ENCODE data around the gene FCHO1.

The FCHO1 gene

DNA sequence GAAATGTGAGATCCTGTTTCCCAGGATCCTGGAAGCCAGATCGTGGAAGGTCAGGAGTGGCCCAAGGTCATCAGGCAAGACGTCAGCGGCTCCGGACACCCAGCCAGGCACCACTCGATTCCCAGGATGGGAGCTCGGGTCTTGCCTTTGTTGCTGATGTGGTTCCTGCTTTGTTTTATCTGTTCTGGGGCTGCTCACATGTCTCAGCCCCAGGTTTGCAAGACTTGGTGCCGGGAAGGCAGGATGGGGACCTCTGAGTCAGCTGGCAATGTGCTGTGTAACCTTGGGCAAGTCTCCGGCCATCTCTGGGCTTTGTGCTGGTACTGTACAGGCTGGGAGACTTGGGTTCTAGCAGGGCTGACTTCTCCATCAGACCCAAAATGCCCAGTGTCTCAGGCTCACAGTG, 1.4 kb upstream of the FCHO1 start:
- no peak overlapping the region for H3K27ac ChIP-seq
- TF ChIP-seq, protein P1, sequence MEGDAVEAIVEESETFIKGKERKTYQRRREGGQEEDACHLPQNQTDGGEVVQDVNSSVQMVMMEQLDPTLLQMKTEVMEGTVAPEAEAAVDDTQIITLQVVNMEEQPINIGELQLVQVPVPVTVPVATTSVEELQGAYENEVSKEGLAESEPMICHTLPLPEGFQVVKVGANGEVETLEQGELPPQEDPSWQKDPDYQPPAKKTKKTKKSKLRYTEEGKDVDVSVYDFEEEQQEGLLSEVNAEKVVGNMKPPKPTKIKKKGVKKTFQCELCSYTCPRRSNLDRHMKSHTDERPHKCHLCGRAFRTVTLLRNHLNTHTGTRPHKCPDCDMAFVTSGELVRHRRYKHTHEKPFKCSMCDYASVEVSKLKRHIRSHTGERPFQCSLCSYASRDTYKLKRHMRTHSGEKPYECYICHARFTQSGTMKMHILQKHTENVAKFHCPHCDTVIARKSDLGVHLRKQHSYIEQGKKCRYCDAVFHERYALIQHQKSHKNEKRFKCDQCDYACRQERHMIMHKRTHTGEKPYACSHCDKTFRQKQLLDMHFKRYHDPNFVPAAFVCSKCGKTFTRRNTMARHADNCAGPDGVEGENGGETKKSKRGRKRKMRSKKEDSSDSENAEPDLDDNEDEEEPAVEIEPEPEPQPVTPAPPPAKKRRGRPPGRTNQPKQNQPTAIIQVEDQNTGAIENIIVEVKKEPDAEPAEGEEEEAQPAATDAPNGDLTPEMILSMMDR (conservative IDR thresholded peaks at IDR 0.05), result no peak

DNA sequence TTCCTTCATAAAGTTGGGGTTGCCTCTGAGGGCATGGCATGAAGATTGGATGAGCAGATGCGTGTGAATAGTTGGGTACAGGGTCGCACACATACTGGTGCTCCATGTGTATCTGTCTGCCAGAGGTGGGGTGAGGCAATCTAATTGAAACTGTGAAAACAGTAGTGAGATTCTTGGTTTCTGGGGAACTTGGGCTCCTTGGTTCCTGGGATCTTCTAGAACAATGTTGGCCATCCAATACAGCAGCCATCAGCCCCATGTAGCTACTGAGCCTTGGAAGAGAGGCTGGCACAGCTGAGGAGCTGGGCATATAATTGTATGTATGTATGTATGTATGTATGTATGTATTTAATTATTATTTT, 616 bp downstream of the FCHO1 start:
- no peak overlapping the region for H3K27ac ChIP-seq
- TF ChIP-seq, protein P1 (conservative IDR thresholded peaks at IDR 0.05), result no peak

DNA sequence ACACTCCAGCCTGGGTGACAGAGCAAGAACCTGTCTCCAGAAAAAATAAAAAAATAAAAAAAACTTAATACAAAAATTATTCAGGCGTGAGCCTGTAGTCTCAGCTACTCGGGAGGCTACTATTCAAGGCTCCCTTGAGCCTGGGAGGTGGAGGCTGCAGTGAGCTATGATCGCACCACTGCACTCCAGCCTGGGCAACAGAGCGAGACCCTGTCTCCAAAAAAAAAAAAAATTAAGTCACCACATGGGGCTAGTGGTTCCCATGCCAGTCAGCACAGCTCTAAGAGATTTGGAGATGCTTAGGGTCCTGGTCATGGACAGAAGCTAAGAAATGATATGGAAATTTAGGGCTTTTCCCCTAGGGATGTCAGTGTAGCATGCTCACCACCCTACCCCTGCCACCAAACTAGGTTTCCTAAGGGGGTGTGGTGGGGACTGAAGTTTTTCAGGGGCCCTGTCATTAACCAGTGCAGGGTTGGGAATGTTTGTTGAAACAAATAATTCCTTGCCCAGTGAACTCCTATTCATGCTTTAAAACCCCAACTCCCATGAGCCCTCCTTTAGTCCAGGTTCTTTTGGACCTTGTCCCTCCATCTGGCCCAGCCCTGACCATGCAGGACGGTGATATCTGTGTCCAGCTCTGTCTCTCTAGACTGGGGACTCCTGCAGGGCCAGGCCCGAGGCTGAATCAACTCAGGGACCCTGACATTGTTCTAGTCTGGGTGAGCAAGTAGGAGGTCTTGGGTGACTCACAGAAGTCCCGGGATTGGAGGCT, 1.8 kb downstream of the FCHO1 start:
- no peak overlapping the region for H3K27ac ChIP-seq
- TF ChIP-seq, protein P1 (conservative IDR thresholded peaks at IDR 0.05), result no peak

DNA sequence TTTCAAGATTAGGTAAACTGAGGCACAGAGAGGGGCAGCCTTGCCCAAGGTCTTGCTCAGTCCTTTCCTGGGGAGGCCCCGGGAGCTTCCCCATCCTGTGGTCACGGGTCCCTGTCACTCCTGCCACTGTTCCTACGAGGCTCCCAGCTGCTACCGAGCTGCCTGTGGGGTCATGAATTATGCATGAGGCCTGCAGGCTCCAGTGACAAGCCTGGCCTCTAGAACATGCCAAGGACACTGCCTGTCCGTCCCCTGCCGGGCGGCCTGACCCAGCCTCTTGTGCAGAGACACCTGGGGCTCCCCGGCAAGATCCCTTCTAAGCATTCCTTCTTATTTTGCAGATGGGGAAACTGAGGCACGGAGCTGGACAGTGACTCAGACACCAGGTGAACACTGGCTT, 2.7 kb downstream of the FCHO1 start:
- H3K27ac ChIP-seq, result no peak overlapping the region
- TF ChIP-seq, protein P1 (conservative IDR thresholded peaks at IDR 0.05), result no peak

DNA sequence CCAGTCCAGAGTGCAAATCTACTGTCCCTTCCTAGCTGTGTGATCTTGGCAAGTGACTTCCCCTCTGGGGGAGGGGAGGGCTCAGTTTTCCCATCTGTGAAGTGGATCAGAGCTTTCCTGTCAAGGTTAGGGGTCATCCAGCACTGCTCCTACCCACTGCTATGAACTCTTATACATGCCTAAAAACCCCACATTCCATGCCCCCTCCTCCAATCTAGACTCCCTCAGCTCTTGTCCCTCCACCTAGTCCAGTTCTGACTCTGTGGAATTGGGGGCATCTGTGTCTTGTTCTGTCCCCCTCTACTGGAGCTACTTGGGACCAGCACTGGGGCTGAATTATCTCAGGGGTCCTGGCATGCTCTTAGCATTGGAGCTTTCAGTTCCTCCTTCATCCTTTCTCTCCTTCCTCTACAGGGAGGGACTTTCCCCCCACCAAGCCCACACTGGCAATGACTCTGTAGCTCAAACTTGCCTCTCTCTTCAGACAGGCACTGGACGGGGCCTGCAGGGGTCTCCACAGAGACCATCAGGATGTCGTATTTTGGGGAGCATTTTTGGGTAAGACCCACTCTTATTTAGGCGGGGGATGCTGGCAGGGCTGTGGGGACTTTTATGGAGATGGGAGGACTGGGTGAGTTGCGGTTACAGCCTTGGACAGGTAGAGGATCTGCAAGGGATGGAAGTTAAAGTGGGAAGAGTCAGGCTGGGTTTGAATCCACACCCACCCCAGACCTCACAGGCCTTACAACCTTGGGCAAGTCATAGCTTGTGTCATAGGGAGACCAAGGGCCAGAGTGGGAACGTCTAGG, 3.6 kb downstream of the FCHO1 start:
- TF ChIP-seq, protein P1 (conservative IDR thresholded peaks at IDR 0.05), result no peak
- no peak overlapping the region for H3K27ac ChIP-seq

DNA sequence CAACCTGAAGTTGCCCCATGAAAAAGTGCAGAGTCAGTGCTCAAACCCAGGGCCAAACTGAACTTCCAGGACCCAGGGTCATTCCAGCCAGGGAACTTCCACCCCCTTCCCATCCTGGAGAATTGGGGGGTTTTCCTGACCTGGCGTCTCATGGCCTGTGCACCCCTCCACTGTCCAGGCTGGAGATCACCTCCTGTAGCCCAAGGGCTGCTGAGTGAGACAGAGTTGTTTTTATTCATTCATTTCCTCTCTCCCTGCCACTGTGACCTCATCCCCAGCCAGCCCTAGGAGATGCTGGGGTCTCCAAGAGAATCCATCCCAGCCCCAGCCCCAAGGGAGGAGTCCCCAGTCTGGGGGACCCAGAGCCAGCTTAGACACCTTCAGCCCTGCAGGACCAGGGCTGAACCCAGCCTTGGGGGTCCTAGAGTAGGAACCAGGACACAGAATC, 4.2 kb downstream of the FCHO1 start:
- H3K27ac ChIP-seq, result no peak overlapping the region

More for the DNA sequence above, 4.2 kb downstream of the FCHO1 start:
- TF ChIP-seq, protein P1 (conservative IDR thresholded peaks at IDR 0.05), result no peak

Data from VCaP (cell line).